HCT116 (cell line): ENCODE measurements around the gene CCDC38. TPM values are rescaled to one million over a fixed set of nuclear protein-coding genes. Genes with fewer than 3 reads are reported as not detected.

Experiments
- ATAC-seq: fragments of 200-7000 bp; cut with Tn5 transposase; 2 replicates; pipeline ENCODE4 v1.9.1; 2020; ENCODE audit warnings: mild to moderate bottlenecking, moderate library complexity
- BruUV-seq: library from RNA; stranded (reverse); fragments of 400-500 nt; replicated peaks from 2 replicates; lab custom pipeline; 2021; lab: Mats Ljungman, UMichigan
- CTCF ChIA-PET: fragments of 300-600 bp; sonication (Branson Sonifier 250); formaldehyde crosslinking; loops from one replicate; lab custom pipeline; 2021; ENCODE audit warnings: antibody characterized with exemption; lab: Charles Lee
- POLR2A ChIA-PET: fragments of 300-600, 350-600 bp; sonication (Branson Sonifier 250); formaldehyde crosslinking; loops from one replicate; lab custom pipeline; 2021; ENCODE audit warnings: antibody characterized with exemption; lab: Charles Lee
- RAD21 ChIA-PET, 2 experiments: fragments of 300-600 bp; sonication (Branson Sonifier 250); formaldehyde crosslinking; loops; one replicate each; lab custom pipeline; 2023; ENCODE audit warnings: low total read pairs in 2 of 2; ENCODE audit not compliant: uncharacterized antibody in 2 of 2, unreplicated experiment in 2 of 2, low non-redundant PET in 1 of 2; lab: Charles Lee
- DNase-seq: peaks from one replicate; pipeline ENCODE4 v3.0.0-alpha.2; 2010; ENCODE audit warnings: low read depth, low spot score
- H2AFZ ChIP-seq: fragments of 200-600 bp; shearing (Covaris generic), sonication (generic); 2 replicates; pipeline ENCODE4 v1.6.1; 2017; ENCODE audit warnings: low read depth, mixed run types, mixed read lengths, antibody characterized with exemption, low read length; ENCODE audit not compliant: poor library complexity, severe bottlenecking
- H3K27ac ChIP-seq: 2 replicates; pipeline ENCODE4 v1.5.1; 2012; ENCODE audit warnings: low read depth, low read length
- H3K27me3 ChIP-seq: fragments of 200-600 bp; sonication (generic); 2 replicates; pipeline ENCODE4 v1.6.1; 2016; ENCODE audit warnings: mixed run types, low read length, mixed read lengths; ENCODE audit not compliant: insufficient read depth
- H3K36me3 ChIP-seq, 2 experiments: fragments of 200-500 bp in 1 of 2; fragments of 200-600 bp in 1 of 2; sonication (Bioruptor generic) in 1 of 2; sonication (generic) in 1 of 2; 2 replicates each; pipeline versions ENCODE4 v1.5.1 to v1.6.1; 2014 to 2016; ENCODE audit warnings: low read length in 2 of 2, inconsistent platforms in 1 of 2, mixed read lengths in 1 of 2, mixed run types in 1 of 2; ENCODE audit not compliant: insufficient read depth in 2 of 2, control insufficient read depth in 1 of 2
- H3K4me1 ChIP-seq, 2 experiments: fragments of 200-600 bp in 1 of 2; sonication (generic) in 1 of 2; 2 replicates each; pipeline versions ENCODE4 v1.5.1 to v1.6.1; 2012 to 2017; ENCODE audit warnings: low read length in 2 of 2, inconsistent platforms in 1 of 2, mild to moderate bottlenecking in 1 of 2, mixed read lengths in 1 of 2, mixed run types in 1 of 2, moderate library complexity in 1 of 2; ENCODE audit not compliant: insufficient read depth in 2 of 2, control insufficient read depth in 1 of 2
- H3K4me2 ChIP-seq: fragments of 200-600 bp; sonication (generic); 2 replicates; pipeline ENCODE4 v1.6.1; 2017; ENCODE audit warnings: mixed run types, low read length, mixed read lengths
- H3K4me3 ChIP-seq, 2 experiments: fragments of 200-600 bp in 1 of 2; sonication (generic) in 1 of 2; replicated peaks in 1 of 2; 2 replicates each; pipeline ENCODE4 v1.5.1; 2011 to 2016; ENCODE audit warnings: low read length in 2 of 2, control low read depth in 1 of 2, low read depth in 1 of 2, mild to moderate bottlenecking in 1 of 2, mixed read lengths in 1 of 2, mixed run types in 1 of 2
- H3K79me2 ChIP-seq: fragments of 200-600 bp; sonication (generic); 2 replicates; pipeline ENCODE4 v1.6.1; 2017; ENCODE audit warnings: mild to moderate bottlenecking, mixed run types, low read length, moderate library complexity, mixed read lengths; ENCODE audit not compliant: insufficient read depth
- H3K9ac ChIP-seq: fragments of 200-600 bp; sonication (generic); 2 replicates; pipeline ENCODE4 v1.6.1; 2016; ENCODE audit warnings: low read length, mixed read lengths
- H3K9me2 ChIP-seq: fragments of 200-600 bp; sonication (generic), shearing (Covaris generic); 2 replicates; pipeline ENCODE4 v1.6.1; 2017; ENCODE audit warnings: mixed run types, mild to moderate bottlenecking, moderate library complexity; ENCODE audit not compliant: insufficient read depth
- H3K9me3 ChIP-seq, 2 experiments: fragments of 200-500 bp in 1 of 2; fragments of 200-600 bp in 1 of 2; sonication (Bioruptor generic) in 1 of 2; sonication (generic) in 1 of 2; 2 replicates each; pipeline ENCODE4 v1.6.1; 2014 to 2017; ENCODE audit warnings: low read length in 2 of 2, mixed read lengths in 2 of 2, inconsistent platforms in 1 of 2, low read depth in 1 of 2, mild to moderate bottlenecking in 1 of 2, mixed run types in 1 of 2, moderate library complexity in 1 of 2; ENCODE audit not compliant: control insufficient read depth in 1 of 2, insufficient read depth in 1 of 2
- H4K20me1 ChIP-seq: fragments of 200-600 bp; sonication (generic), shearing (Covaris generic); 2 replicates; pipeline ENCODE4 v1.6.1; 2017; ENCODE audit warnings: mixed run types, mild to moderate bottlenecking, moderate library complexity; ENCODE audit not compliant: insufficient read depth
- CBX3 ChIP-seq: IDR thresholded peaks from 2 replicates; pipeline ENCODE4 v1.6.1; 2012; ENCODE audit warnings: low read depth
- CEBPB ChIP-seq: IDR thresholded peaks from 2 replicates; pipeline ENCODE4 v1.6.1; 2012; ENCODE audit warnings: low read depth
- CTCF ChIP-seq, 3 experiments: fragments of 200-600 bp in 1 of 3; sonication (generic) in 1 of 3; IDR thresholded peaks in 2 of 3; conservative IDR thresholded peaks in 1 of 3; 2 replicates each; pipeline ENCODE4 v1.5.1; 2012 to 2017; ENCODE audit warnings: low read depth in 2 of 3, low read length in 2 of 3, antibody characterized with exemption in 1 of 3, borderline replicate concordance in 1 of 3, control low read depth in 1 of 3, mild to moderate bottlenecking in 1 of 3, mixed read lengths in 1 of 3, mixed run types in 1 of 3, moderate library complexity in 1 of 3; ENCODE audit not compliant: insufficient read depth in 1 of 3
- EGR1 ChIP-seq: IDR thresholded peaks from 2 replicates; pipeline ENCODE4 v1.6.1; 2012; ENCODE audit warnings: low read depth
- ELF1 ChIP-seq: IDR thresholded peaks from 2 replicates; pipeline ENCODE4 v1.6.1; 2012; ENCODE audit warnings: low read depth, borderline replicate concordance
- EZH2phosphoT487 ChIP-seq: fragments of 200-600 bp; IDR thresholded peaks from 2 replicates; pipeline ENCODE4 v1.6.1; 2018; ENCODE audit warnings: antibody characterized with exemption, borderline replicate concordance
- POLR2A ChIP-seq: IDR thresholded peaks from 2 replicates; pipeline ENCODE4 v1.7.0; 2011; ENCODE audit warnings: borderline replicate concordance; ENCODE audit not compliant: insufficient read depth, insufficient read length; ENCODE audit errors: extremely low read depth
- SP1 ChIP-seq: IDR thresholded peaks from 2 replicates; pipeline ENCODE4 v1.6.1; 2012; ENCODE audit warnings: low read depth
- TCF7L2 ChIP-seq: IDR thresholded peaks from 2 replicates; pipeline ENCODE4 v1.7.0; 2011; ENCODE audit warnings: borderline replicate concordance, inconsistent platforms; ENCODE audit not compliant: insufficient read depth, insufficient read length; ENCODE audit errors: extremely low read depth
- YY1 ChIP-seq: IDR thresholded peaks from 2 replicates; pipeline ENCODE4 v1.6.1; 2011; ENCODE audit warnings: low read length, low read depth, moderate library complexity, mild to moderate bottlenecking; ENCODE audit not compliant: insufficient replicate concordance; ENCODE audit errors: extremely low read depth
- ZFX ChIP-seq: fragments of 450-650 bp; IDR thresholded peaks from 2 replicates; pipeline ENCODE4 v1.6.1; 2017
- intact Hi-C: fragments of 100-400 bp; cut with micrococcal nuclease; formaldehyde crosslinking; loops from 2 replicates; pipeline ENCODE4 v1.10.0; 2022
- total RNA-seq: library from RNA; stranded (reverse); gene quantifications from one replicate; pipeline ENCODE4 v1.2.1, GENCODE V29; 2021; ENCODE audit not compliant: unreplicated experiment
- TF ChIP-seq, protein P1 (sequence below): IDR thresholded peaks from 2 replicates; pipeline ENCODE4 v1.6.1; 2011; ENCODE audit warnings: mild to moderate bottlenecking, low read length, moderate library complexity; ENCODE audit not compliant: insufficient replicate concordance; ENCODE audit errors: extremely low read depth
- TF ChIP-seq, protein P2 (sequence below): IDR thresholded peaks from 2 replicates; pipeline ENCODE4 v1.6.1; 2012

The CCDC38 gene
- total RNA-seq, 1 experiment from 2014 or later: 0.27 TPM

DNA sequence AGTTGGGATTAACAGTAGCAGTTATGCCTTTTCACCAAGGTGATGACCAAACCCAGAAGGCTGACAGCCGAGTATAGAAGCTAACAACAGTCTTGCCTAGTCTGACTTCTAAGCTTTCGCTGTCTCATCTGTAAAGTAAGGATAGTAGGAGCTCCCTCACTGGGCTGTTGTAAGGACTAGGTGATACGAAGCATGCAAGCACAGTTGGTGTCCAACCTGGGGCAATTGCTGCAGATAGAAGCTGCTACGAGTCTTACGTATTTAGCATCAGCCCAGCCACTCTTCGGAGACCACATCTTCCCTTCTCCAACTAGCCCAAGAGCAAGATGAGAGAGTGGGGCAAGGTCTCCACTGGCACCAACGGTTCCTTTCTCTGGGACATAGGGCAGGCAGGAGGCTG, 47.7 kb upstream of the CCDC38 start (continued):
- TF ChIP-seq, protein P1, sequence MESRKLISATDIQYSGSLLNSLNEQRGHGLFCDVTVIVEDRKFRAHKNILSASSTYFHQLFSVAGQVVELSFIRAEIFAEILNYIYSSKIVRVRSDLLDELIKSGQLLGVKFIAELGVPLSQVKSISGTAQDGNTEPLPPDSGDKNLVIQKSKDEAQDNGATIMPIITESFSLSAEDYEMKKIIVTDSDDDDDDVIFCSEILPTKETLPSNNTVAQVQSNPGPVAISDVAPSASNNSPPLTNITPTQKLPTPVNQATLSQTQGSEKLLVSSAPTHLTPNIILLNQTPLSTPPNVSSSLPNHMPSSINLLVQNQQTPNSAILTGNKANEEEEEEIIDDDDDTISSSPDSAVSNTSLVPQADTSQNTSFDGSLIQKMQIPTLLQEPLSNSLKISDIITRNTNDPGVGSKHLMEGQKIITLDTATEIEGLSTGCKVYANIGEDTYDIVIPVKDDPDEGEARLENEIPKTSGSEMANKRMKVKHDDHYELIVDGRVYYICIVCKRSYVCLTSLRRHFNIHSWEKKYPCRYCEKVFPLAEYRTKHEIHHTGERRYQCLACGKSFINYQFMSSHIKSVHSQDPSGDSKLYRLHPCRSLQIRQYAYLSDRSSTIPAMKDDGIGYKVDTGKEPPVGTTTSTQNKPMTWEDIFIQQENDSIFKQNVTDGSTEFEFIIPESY: no peak
- TF ChIP-seq ZFX: no peak
- TF ChIP-seq, all 23 proteins: peak for 0

DNA sequence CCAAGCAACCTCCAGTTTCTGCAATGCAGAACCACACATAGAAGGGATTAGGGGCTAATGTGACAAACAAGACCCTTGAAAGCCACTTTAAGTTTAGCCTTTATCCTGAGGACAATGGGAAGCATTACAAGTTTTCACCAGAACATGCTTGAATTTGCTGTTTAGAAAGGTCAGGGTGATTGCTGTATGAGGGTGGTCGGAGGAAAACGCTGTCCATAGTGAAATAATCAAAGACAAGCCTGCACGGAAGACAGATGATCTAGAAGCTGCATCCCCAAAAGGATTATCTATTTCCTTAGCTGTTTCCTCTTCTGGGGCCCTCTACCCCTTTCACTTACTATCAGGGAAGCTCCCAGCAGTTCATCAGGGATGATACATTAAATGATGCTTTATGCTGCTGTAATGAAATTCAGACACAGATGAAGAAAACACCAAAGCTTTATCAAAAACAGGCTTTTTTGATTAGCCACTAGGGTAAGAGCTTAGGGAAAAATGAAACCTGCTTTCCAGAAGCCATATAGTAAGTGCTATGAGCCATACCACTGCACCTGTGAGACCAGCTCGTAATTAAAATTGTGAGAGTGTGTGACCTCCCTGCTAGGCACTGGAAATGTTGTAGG, 47.2 kb upstream of the CCDC38 start:
- no peak overlapping the region for H2AFZ ChIP-seq
- TF ChIP-seq EGR1: no peak
- no peak for TF ChIP-seq EZH2phosphoT487
- TF ChIP-seq CTCF (IDR thresholded peaks at IDR 0.05 in 2 of 3, conservative IDR thresholded peaks at IDR 0.05 in 1 of 3; ENCODE audit: borderline replicate concordance in 1 of 3, insufficient read depth in 1 of 3, low read depth in 2 of 3, low read length in 2 of 3): no peak
- TF ChIP-seq TCF7L2: no peak
- no peak for TF ChIP-seq SP1
- no peak for TF ChIP-seq CEBPB
- no peak for TF ChIP-seq POLR2A
- TF ChIP-seq CBX3: no peak
- TF ChIP-seq YY1: no peak
- TF ChIP-seq, protein P2, sequence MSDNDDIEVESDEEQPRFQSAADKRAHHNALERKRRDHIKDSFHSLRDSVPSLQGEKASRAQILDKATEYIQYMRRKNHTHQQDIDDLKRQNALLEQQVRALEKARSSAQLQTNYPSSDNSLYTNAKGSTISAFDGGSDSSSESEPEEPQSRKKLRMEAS: no peak
- no peak for TF ChIP-seq ELF1
- H3K27me3 ChIP-seq: no peaks in the 10 kb centered on the region
- H3K79me2 ChIP-seq: no peaks in the 10 kb centered on the region
- no peaks in the 10 kb centered on the region; a peak in 1 of 4 replicates for H3K36me3 ChIP-seq
- ATAC-seq (no peak), DNase-seq (no peak)
- H3K4me3 ChIP-seq: no peak overlapping the region
- ChIA-PET POLR2A (no interaction called here), CTCF (interaction anchor here (1.7 kb wide), 1 partner anchor 9 kb away, joined by 6 read pairs; no protein-coding TSS in a partner anchor), RAD21 (no interaction called here)
- no peak overlapping the region for H3K27ac ChIP-seq
- no peaks in the 10 kb centered on the region for H3K9me2 ChIP-seq
- intact Hi-C loops: no loop called here
- H4K20me1 ChIP-seq: no peaks in the 10 kb centered on the region
- no TSS peak for BruUV-seq
- H3K9me3 ChIP-seq: no peaks in the 10 kb centered on the region
- H3K4me2 ChIP-seq: no peak overlapping the region
- H3K9ac ChIP-seq: no peak overlapping the region
- no peaks in the 10 kb centered on the region for H3K4me1 ChIP-seq
